Astrocyte of the spinal cord (primary cell): ENCODE results near the gene KRT82.

ENCODE experiments used
- DNase-seq: peaks from one replicate; pipeline ENCODE4 v3.0.0; 2011; ENCODE audit warnings: low read depth, low spot score
- H3K4me3 ChIP-seq: 2 replicates; pipeline ENCODE4 v1.5.1; 2011; ENCODE audit warnings: low read depth, mild to moderate bottlenecking, low read length, moderate library complexity
- CTCF ChIP-seq: IDR thresholded peaks from 2 replicates; pipeline ENCODE4 v1.5.1; 2012; ENCODE audit warnings: low read depth, mild to moderate bottlenecking, low read length, inconsistent platforms
- in situ Hi-C: cut with HindIII; loops from 2 replicates; pipeline ENCODE4 v1.10.0; 2017; ENCODE audit warnings: low sequenced_read_pairs

KRT82 gene

GRCh38 chr12:52435659-52435999, 29.5 kb upstream of the KRT82 start:
- TF ChIP-seq CTCF = no peak
- H3K4me3 ChIP-seq = no peak overlapping the region
- in situ Hi-C loops = no loop called here
- no peak for DNase-seq

DNA sequence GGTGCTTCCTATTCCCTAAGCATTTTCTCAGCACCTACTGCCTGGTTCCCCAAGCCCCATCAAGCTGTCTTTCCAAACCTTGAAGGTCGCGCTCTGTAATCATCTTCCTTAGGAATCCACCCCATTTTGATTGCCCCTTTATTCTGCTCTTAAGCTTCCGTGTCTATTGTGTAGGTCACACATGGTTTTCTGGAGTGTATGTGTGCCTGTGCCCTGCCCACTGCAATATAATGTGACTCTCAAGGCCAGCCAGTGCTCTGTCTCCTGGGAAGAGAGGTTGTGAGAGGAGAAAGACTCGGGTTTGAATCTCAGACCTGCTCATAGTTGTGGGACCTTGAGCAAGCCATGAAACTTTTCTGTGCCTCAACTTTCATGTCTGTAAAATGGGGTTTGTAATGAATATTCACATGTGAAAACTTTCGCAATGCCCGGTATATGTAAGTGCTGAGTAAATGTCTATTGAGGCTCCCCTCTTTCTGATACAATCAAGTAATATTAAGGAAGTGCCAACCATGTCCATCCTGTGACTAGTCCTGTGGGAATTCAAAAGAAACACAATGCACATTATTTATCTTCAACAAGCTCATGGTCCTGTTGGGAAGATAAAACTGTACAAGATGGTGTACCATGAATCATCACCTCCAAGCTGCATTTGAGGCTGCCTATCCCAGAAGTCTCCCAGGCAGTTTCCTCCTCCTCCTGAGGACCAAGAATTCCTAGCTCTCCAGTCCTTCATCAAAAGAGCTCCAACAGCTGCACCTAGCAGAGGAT, 28.8 kb upstream of the KRT82 start:
- in situ Hi-C loops = no loop called here
- no peak overlapping the region for H3K4me3 ChIP-seq
- DNase-seq = no peak
- TF ChIP-seq CTCF = no peak

DNA sequence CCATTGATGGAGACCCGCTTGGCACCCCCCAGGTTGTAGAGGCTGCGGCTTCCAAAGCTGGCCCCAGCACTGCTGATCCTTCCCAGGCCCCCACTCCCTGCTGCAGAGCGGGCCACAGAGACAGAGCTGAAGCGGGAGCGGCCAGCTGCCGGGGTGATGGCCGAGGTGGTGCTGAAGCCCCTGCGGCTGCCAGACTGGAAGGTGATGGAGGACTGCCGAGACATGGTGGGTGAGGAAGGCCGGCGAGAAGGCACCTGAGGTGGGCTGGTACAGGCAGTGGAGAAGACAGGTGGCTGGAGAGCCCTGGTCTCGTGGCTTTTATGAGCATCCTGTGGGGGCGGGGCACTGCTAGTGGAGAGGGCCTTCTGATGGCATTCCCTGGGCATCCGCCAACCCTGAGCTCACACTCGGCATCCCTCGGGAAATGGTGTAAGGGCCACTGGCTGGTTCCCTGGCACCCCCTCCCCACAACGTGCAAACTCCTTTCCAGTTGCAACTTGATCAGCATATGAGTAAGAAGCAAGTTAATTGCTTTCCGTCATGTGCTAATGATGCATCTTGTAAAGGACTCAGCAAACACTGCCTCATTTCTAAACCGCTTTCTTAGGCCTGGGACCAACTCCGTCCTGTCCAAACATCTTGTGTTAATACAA, 28.1 kb upstream of the KRT82 start, which contains the start of gene KRT75:
Gene KRT75, minus strand, starts transcription at position 291 of the 653 bp plus-strand sequence. Its CDS starts 67 bp downstream, at position 224.
- no peak for TF ChIP-seq CTCF
- in situ Hi-C loops = no loop called here
- H3K4me3 ChIP-seq = no peak within 1 kb of the TSS
- DNase-seq = peak; percentile 4

DNA sequence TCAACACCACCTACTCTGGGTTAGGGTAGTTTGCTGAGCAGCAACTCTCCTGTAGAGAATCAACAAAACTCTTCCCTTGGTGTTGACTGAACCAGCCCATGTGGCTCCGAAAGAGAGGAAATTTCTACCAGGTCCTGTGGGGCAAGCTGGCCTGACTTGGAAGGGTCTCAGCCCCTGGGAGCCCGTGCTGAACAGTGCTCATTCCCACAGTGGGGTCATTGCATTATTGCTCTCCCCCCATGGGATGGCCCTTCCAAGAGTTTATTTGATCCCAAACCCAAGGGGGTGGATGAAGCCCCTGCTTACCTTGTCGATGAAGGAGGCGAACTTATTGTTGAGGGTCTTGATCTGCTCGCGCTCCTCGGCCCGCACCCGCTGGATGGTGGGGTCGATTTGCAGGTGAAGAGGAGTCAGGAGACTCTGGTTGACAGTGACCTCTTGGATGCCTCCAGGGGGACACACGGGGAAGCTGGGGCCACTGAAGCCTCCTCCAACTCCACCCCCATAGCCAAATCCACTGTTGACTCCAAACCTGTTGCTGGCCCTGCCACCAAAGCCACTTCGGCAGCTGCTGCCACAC, 27.5 kb upstream of the KRT82 start:
- no peak for DNase-seq
- in situ Hi-C loops = no loop called here
- no peak for TF ChIP-seq CTCF
- H3K4me3 ChIP-seq = no peak overlapping the region

DNA sequence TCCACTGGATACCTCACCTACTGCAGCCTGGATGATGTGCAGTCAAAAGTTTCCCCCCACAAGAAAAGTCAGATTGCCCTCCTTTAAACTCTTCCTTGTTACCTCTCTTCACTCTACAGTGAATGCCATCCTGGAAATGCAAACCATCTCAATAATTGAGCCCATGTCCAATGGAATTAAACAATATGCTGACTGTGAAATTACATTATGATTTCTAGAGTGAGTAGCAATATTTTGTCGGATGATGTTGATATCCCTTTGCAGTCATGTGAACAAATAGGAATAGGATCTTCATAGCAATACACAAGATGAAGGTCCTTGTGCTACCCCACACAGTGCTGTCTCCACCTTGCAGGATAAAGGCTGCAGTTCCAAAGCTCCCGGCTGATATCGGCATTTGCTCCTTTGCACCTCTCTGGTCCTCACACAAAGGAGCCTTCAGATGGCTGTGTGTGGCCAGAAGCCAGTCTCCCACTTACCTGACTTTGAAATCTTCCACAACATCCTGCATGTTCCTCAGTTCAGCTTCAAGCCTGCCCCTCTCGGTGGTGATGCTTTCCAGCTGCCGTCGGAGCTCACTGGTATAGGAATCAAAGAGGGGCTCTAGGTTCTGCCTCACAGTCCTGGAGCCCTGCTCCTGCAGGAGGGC, 26.5 kb upstream of the KRT82 start:
- DNase-seq = no peak
- TF ChIP-seq CTCF = no peak
- H3K4me3 ChIP-seq = no peak overlapping the region
- in situ Hi-C loops = no loop called here

- TF ChIP-seq CTCF = no peak
- H3K4me3 ChIP-seq = no peak overlapping the region
- in situ Hi-C loops = no loop called here
- DNase-seq = no peak
Measured at GRCh38 chr12:52428121-52428520, 22.0 kb upstream of the KRT82 start.
